Neural crest cell (in vitro differentiated cells): ENCODE measurements around the gene ATP10D. TPM values are rescaled to one million over a fixed set of nuclear protein-coding genes. Genes with fewer than 3 reads are reported as not detected.

ENCODE experiments used
- DNase-seq: peaks from one replicate; pipeline ENCODE4 v3.0.0; 2021; ENCODE audit warnings: low read depth, mixed read lengths, low spot score
- H3K27ac Mint-ChIP-seq: one replicate; pipeline ENCODE4 v1.8.0; 2021; ENCODE audit warnings: mild to moderate bottlenecking, mixed read lengths; ENCODE audit not compliant: unreplicated experiment
- H3K27me3 Mint-ChIP-seq: 2 replicates; pipeline ENCODE4 v1.8.0; 2021; ENCODE audit warnings: low read depth, mild to moderate bottlenecking, mixed read lengths
- H3K36me3 Mint-ChIP-seq: 2 replicates; pipeline ENCODE4 v1.8.0; 2021; ENCODE audit warnings: low read depth, mild to moderate bottlenecking, mixed read lengths
- H3K4me1 Mint-ChIP-seq: 2 replicates; pipeline ENCODE4 v1.8.0; 2021; ENCODE audit warnings: mixed read lengths
- H3K4me3 Mint-ChIP-seq: one replicate; pipeline ENCODE4 v1.8.0; 2021; ENCODE audit warnings: mild to moderate bottlenecking, mixed read lengths
- H3K9me3 Mint-ChIP-seq: 2 replicates; pipeline ENCODE4 v1.8.0; 2021; ENCODE audit warnings: mixed read lengths
- total RNA-seq: library from RNA; stranded (reverse); gene quantifications from 2 replicates; pipeline ENCODE4 v1.2.1, GENCODE V29; 2021
- TF ChIP-seq, protein P1 (sequence below): fragments of 200-600 bp; sonication (generic); conservative IDR thresholded peaks from 2 replicates; pipeline ENCODE4 v1.5.0; 2021; ENCODE audit warnings: antibody characterized with exemption, mild to moderate bottlenecking

The ATP10D gene
- total RNA-seq, 1 donor from 2014 or later = 7.9 TPM

DNA sequence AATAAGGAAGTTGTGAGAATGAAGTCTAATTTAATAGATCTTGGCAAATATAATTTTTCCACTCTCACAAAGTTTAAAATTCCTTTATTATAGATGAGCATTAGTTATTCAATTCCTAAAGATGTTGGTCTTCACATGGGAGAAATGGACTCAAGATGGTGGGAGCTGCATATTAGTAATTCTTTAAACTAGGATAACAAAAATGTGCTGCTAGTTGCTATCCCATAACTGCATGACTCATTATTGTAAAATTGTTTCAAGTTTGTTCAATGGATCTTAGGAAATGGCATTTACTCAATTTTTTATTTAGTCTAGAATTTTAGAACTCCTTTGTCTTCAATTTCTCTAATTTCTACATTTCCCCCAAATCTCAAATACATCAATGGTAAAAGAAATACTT lies 155.8 kb downstream of the ATP10D start:
- Mint-ChIP-seq H3K27ac (no peak overlapping the region), H3K36me3 (peaks cover 8% of the 10 kb centered on the region), H3K27me3 (no peaks in the 10 kb centered on the region), H3K4me3 (no peak overlapping the region), H3K4me1 (peaks cover 11% of the 10 kb centered on the region), H3K9me3 (peaks cover 19% of the 10 kb centered on the region)
- TF ChIP-seq, protein P1, sequence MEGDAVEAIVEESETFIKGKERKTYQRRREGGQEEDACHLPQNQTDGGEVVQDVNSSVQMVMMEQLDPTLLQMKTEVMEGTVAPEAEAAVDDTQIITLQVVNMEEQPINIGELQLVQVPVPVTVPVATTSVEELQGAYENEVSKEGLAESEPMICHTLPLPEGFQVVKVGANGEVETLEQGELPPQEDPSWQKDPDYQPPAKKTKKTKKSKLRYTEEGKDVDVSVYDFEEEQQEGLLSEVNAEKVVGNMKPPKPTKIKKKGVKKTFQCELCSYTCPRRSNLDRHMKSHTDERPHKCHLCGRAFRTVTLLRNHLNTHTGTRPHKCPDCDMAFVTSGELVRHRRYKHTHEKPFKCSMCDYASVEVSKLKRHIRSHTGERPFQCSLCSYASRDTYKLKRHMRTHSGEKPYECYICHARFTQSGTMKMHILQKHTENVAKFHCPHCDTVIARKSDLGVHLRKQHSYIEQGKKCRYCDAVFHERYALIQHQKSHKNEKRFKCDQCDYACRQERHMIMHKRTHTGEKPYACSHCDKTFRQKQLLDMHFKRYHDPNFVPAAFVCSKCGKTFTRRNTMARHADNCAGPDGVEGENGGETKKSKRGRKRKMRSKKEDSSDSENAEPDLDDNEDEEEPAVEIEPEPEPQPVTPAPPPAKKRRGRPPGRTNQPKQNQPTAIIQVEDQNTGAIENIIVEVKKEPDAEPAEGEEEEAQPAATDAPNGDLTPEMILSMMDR = no peak
- no peak for DNase-seq

DNA sequence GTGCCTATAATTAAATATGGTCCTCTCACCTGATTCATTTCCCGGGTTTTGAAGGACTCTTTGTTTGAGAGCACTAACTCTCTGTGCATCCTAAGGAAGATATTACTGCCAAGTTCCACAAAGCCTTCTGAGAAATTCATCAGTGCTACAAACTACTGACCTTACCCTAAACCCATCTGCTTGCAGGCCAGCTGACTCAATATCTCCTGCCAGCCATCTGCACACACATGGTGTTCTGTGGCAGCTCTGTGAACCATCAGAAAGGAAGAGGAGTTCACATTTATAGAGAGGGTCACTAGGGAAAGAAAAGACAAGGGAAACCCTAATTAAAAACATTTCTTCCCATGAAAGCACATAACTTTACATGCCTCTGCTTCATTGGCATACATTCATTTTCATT lies 156.7 kb downstream of the ATP10D start:
- Mint-ChIP-seq H3K4me3 (no peak overlapping the region), H3K9me3 (peaks cover 14% of the 10 kb centered on the region), H3K36me3 (peaks cover 8% of the 10 kb centered on the region), H3K27me3 (no peaks in the 10 kb centered on the region), H3K4me1 (peaks cover 11% of the 10 kb centered on the region), H3K27ac (no peak overlapping the region)
- TF ChIP-seq, protein P1 = no peak
- DNase-seq = no peak

DNA sequence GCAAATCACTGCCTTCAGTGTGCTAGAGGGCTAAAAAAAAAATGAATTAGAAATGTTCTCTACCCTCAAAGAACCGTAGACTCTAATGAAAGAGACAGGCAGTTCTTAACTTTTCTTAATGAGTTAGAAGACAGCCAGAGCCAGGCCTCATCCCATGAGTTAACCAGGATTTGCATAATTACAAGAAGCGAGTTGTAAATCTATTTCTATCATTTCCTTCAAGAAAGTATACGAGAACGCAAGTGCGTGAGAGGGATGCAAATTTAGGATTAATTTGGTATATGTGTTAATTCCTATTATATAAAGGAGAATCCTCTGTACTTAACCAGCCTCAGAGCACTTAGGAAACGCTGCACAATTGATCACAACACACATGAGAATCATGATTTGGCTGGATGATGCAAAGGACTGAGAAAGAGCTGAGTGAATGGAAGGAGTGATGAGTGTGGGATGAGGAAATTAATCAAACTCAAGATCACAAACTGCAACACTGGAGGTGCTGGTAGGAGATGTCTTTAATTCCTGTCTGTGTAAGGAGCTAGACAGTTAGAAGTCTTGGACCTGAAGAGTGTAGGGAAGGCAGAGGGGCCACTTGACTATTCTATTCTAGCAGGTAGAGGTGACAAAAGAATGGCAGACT lies 157.2 kb downstream of the ATP10D start:
- DNase-seq = no peak
- no peak overlapping the region for H3K4me3 Mint-ChIP-seq
- H3K27ac Mint-ChIP-seq = no peak overlapping the region
- H3K36me3 Mint-ChIP-seq = peaks cover 4% of the 10 kb centered on the region
- no peaks in the 10 kb centered on the region for H3K27me3 Mint-ChIP-seq
- TF ChIP-seq, protein P1 = no peak
- H3K4me1 Mint-ChIP-seq = peaks cover 11% of the 10 kb centered on the region
- peaks cover 10% of the 10 kb centered on the region for H3K9me3 Mint-ChIP-seq

Other genes starting within 250 kb of the ATP10D start
- 14.0 and 15.5 TPM in 2 replicates for gene COMMD8, start 21.6 kb upstream of the ATP10D start, total RNA-seq